Testis (tissue), 2 donors: Measurements from ENCODE around the gene CHRM1.

Experiments used
- CTCF ChIP-seq, 3 experiments: fragments of 450-650 bp in 2 of 3; fragments of 200-600 bp in 1 of 3; sonication (generic) in 1 of 3; IDR thresholded peaks; one replicate each; pipeline ENCODE4 v1.5.1; 2016 to 2019; ENCODE audit warnings: antibody characterized with exemption in 3 of 3, mild to moderate bottlenecking in 2 of 3, moderate library complexity in 1 of 3
- POLR2A ChIP-seq: fragments of 450-650 bp; IDR thresholded peaks from one replicate; pipeline ENCODE4 v1.6.1; 2017; ENCODE audit warnings: antibody characterized with exemption, mild to moderate bottlenecking, moderate library complexity

GRCh38 chr11:62958547-62959421, 37.6 kb upstream of the CHRM1 start:
- TF ChIP-seq CTCF (IDR thresholded peaks at IDR 0.05) (no peak), POLR2A (no peak)
